K562 (cell line): ENCODE results near the gene SLC32A1. TPM values are rescaled to one million over a fixed set of nuclear protein-coding genes. Genes with fewer than 3 reads are reported as not detected.

Experiments
- ATF7 ChIP-seq: fragments of 450-650 bp; IDR thresholded peaks from 2 replicates; pipeline ENCODE4 v1.7.1; 2014; ENCODE audit warnings: mild to moderate bottlenecking, moderate library complexity
- CHD2 ChIP-seq: IDR thresholded peaks from 2 replicates; pipeline ENCODE4 v1.6.1; 2011; ENCODE audit warnings: low read depth, low read length
- JUNB ChIP-seq: fragments of 450-650 bp; formaldehyde crosslinking; conservative IDR thresholded peaks from 2 replicates; pipeline ENCODE4 v1.4.0; 2020; ENCODE audit warnings: mild to moderate bottlenecking
- LARP7 ChIP-seq: fragments of 450-650 bp; IDR thresholded peaks from 2 replicates; pipeline ENCODE4 v1.6.1; 2016
- NFIX ChIP-seq: fragments of 250-450 bp; sonication (Bioruptor Pico); IDR thresholded peaks from 2 replicates; pipeline ENCODE4 v1.4.0; 2020; ENCODE audit warnings: low read depth, mild to moderate bottlenecking, moderate library complexity
- NR4A1 ChIP-seq, 2 experiments: fragments of 250-450 bp in 1 of 2; fragments of 450-650 bp in 1 of 2; sonication (Bioruptor Pico) in 1 of 2; IDR thresholded peaks; 2 replicates each; pipeline versions ENCODE4 v1.4.0 to v1.6.1; 2016 to 2020; ENCODE audit warnings: mild to moderate bottlenecking in 2 of 2, missing compliant biosample characterization in 1 of 2, missing genetic modification characterization in 1 of 2, moderate library complexity in 1 of 2
- POLR2A ChIP-seq: fragments of 450-650 bp; conservative IDR thresholded peaks from 2 replicates; pipeline ENCODE4 v1.6.1; 2016
- POU5F1 ChIP-seq: fragments of 150-350 bp; IDR thresholded peaks from 2 replicates; pipeline ENCODE4 v1.6.1; 2014; ENCODE audit warnings: borderline replicate concordance, low read length, low read depth, mild to moderate bottlenecking; ENCODE audit not compliant: partially characterized antibody
- RBM14 ChIP-seq: fragments of 200-400 bp; formaldehyde crosslinking; IDR thresholded peaks from 2 replicates; pipeline ENCODE4 v1.6.1; 2018; ENCODE audit warnings: low read depth, mild to moderate bottlenecking, low read length, moderate library complexity, borderline replicate concordance; ENCODE audit not compliant: insufficient read depth
- SIX5 ChIP-seq, 2 experiments: IDR thresholded peaks; 2 replicates each; pipeline ENCODE4 v1.6.1; 2011; ENCODE audit warnings: low read length in 2 of 2, borderline replicate concordance in 1 of 2, low read depth in 1 of 2, mild to moderate bottlenecking in 1 of 2, moderate library complexity in 1 of 2; ENCODE audit not compliant: insufficient read depth in 1 of 2
- SPI1 ChIP-seq: IDR thresholded peaks from 2 replicates; pipeline ENCODE4 v1.6.1; 2011; ENCODE audit warnings: low read depth, low read length, control low read depth, borderline replicate concordance
- TAL1 ChIP-seq: fragments of 450-650 bp; IDR thresholded peaks from 2 replicates; pipeline ENCODE4 v1.6.1; 2016; ENCODE audit warnings: mild to moderate bottlenecking
- TFAM ChIP-seq: fragments of 250-450 bp; sonication (Bioruptor Pico); conservative IDR thresholded peaks from 2 replicates; pipeline ENCODE4 v1.5.0; 2021; ENCODE audit warnings: mild to moderate bottlenecking, moderate library complexity
- ZNF124 ChIP-seq: sonication (generic); formaldehyde crosslinking; IDR thresholded peaks from 2 replicates; pipeline ENCODE4 v1.8.1; 2022; ENCODE audit warnings: missing genetic modification reagents
- ZNF140 ChIP-seq: fragments of 250-450 bp; sonication (Bioruptor Pico); IDR thresholded peaks from 2 replicates; pipeline ENCODE4 v1.8.0; 2021; ENCODE audit warnings: moderate library complexity, mild to moderate bottlenecking, inconsistent platforms
- ZNF212 ChIP-seq: fragments of 450-650 bp; formaldehyde crosslinking; IDR thresholded peaks from 2 replicates; pipeline ENCODE4 v1.4.0; 2020; ENCODE audit warnings: mild to moderate bottlenecking
- ZNF274 ChIP-seq: IDR thresholded peaks from 2 replicates; pipeline ENCODE4 v1.6.1; 2011; ENCODE audit warnings: low read depth, mild to moderate bottlenecking, low read length, moderate library complexity, borderline replicate concordance
- ZNF311 ChIP-seq: fragments of 250-450 bp; sonication (Bioruptor Pico); IDR thresholded peaks from 2 replicates; pipeline ENCODE4 v1.4.0; 2020; ENCODE audit warnings: mild to moderate bottlenecking, moderate library complexity
- ZNF436 ChIP-seq: fragments of 250-450, 450-650 bp; sonication (Bioruptor Pico); formaldehyde crosslinking; IDR thresholded peaks from 2 replicates; pipeline ENCODE4 v1.7.0; 2020; ENCODE audit warnings: mild to moderate bottlenecking
- polyA plus RNA-seq, 8 experiments: library from polyadenylated mRNA; depleted of rRNA in 4 of 8; stranded (reverse) in 5 of 8; unstranded in 3 of 8; fragments of >200 nt; fragmentation: Nextera tagmentation in 2 of 8; fragmentation: Illumina TruSeq in 1 of 8; extraction: Ambion mirVana in 2 of 8; extraction: Trizol in 1 of 8; gene quantifications; 2 replicates each; pipeline versions ENCODE4 v1.2.1 to v1.2.3, GENCODE V29; 2011 to 2014; ENCODE audit warnings: inconsistent platforms in 1 of 8, missing spikeins in 1 of 8
- total RNA-seq, 7 experiments: library from RNA; depleted of rRNA in 6 of 7; stranded (reverse); fragments of >200 nt in 6 of 7; fragmentation: Illumina TruSeq in 2 of 7; extraction: Trizol in 2 of 7; gene quantifications; 2 replicates each; pipeline versions ENCODE4 v1.2.1 to v1.2.3, GENCODE V29; 2011 to 2021; ENCODE audit warnings: low replicate concordance in 1 of 7
- TF ChIP-seq, protein P1 (sequence below), 3 experiments: fragments of 200-800 bp in 1 of 3; fragments of 250-450 bp in 1 of 3; fragments of 450-650 bp in 1 of 3; sonication (Bioruptor Pico) in 1 of 3; sonication (Bioruptor generic) in 1 of 3; formaldehyde crosslinking in 1 of 3; IDR thresholded peaks; 2 replicates each; pipeline versions ENCODE4 v1.6.1 to v1.8.0; 2016 to 2022; ENCODE audit warnings: mild to moderate bottlenecking in 2 of 3, missing genetic modification characterization in 2 of 3, missing compliant biosample characterization in 1 of 3, moderate library complexity in 1 of 3
- TF ChIP-seq, protein P2 (sequence below), 2 experiments: fragments of 250-450 bp in 1 of 2; fragments of 450-650 bp in 1 of 2; sonication (Bioruptor Pico) in 1 of 2; IDR thresholded peaks; 2 replicates each; pipeline versions ENCODE4 v1.6.1 to v1.8.0; 2016 to 2021; ENCODE audit warnings: mild to moderate bottlenecking in 2 of 2, moderate library complexity in 2 of 2, missing compliant biosample characterization in 1 of 2, missing genetic modification characterization in 1 of 2

The SLC32A1 gene
- total and polyA plus RNA-seq, 9 of the 15 experiments (the other 6 are each of a cell fraction or from before 2014, with no cell fraction given) = not detected

DNA sequence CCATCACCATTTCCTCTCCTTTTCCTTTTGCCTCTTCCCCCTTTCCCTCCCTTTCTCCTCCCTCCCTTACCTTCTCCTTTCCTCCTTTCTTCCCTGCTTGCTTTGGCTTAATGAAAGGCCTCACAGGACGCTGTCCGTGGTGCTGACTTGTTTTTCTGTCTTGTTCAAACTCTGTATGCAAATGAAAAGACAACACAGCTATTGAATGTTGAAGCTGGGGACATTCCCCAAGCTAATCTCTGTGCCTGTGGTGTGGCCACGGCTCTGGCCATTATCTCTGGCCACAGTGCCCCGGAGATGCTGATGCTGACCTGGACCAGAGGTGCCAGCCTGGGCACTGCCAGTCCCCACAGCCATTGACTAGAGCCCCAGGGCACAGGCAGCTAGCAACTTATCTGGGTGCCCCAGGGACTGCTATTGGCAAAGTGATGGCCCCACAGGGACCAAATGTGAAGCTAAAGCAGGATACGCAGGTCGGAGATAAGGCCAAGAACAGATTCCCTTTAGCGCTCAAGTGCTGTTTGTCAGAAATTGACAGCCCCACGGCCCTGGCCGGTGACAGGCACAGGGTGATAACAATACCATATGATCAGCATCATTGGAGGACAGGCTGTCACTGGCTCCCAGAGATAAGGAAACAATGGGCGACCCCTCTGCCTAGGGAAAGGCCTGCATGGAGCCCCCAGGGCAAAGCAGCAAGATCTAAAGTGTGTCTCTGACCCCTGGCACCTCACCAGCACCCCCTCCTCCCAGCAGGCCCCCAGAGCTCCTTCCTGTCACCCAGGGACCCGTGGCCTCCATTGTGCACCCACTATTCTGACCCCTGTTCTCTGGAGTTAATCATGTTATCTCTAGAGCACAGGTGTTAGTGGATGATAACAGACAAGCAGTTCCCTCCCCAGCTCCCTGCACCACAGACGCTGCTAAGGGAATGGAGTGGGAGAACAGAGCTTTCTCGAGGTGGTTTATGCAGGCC lies 31.6 kb upstream of the SLC32A1 start (continued):
- TF ChIP-seq CHD2 (no peak), ZNF140 (CRISPR knock-in tag) (no peak), LARP7 (no peak), NR4A1 (CRISPR knock-in tag; IDR thresholded peaks at IDR 0.05) (no peak), NR4A1 (tag; IDR thresholded peaks at IDR 0.05) (peak; percentile 92), ZNF436 (CRISPR knock-in tag) (no peak), ATF7 (0 out of 2 replicates have a peak, but pooled peaks have one; percentile 13), TFAM (CRISPR knock-in tag) (no peak), SPI1 (peak; percentile 49; the same call in 1 of the 2 replicates), RBM14 (no peak), JUNB (CRISPR knock-in tag) (no peak), ZNF212 (CRISPR knock-in tag) (no peak), TAL1 (peak; percentile 96), NFIX (CRISPR knock-in tag) (no peak), ZNF311 (CRISPR knock-in tag) (peak; percentile 49; the same call in 1 of the 2 replicates), ZNF274 (peak; percentile 68), ZNF124 (CRISPR knock-in tag) (no peak), POU5F1 (no peak), POLR2A (no peak), SIX5 (IDR thresholded peaks at IDR 0.05; ENCODE audit: borderline replicate concordance in 1 of 2, insufficient read depth in 1 of 2, low read depth in 1 of 2, low read length in 2 of 2) (no peak)
- TF ChIP-seq, protein P1, sequence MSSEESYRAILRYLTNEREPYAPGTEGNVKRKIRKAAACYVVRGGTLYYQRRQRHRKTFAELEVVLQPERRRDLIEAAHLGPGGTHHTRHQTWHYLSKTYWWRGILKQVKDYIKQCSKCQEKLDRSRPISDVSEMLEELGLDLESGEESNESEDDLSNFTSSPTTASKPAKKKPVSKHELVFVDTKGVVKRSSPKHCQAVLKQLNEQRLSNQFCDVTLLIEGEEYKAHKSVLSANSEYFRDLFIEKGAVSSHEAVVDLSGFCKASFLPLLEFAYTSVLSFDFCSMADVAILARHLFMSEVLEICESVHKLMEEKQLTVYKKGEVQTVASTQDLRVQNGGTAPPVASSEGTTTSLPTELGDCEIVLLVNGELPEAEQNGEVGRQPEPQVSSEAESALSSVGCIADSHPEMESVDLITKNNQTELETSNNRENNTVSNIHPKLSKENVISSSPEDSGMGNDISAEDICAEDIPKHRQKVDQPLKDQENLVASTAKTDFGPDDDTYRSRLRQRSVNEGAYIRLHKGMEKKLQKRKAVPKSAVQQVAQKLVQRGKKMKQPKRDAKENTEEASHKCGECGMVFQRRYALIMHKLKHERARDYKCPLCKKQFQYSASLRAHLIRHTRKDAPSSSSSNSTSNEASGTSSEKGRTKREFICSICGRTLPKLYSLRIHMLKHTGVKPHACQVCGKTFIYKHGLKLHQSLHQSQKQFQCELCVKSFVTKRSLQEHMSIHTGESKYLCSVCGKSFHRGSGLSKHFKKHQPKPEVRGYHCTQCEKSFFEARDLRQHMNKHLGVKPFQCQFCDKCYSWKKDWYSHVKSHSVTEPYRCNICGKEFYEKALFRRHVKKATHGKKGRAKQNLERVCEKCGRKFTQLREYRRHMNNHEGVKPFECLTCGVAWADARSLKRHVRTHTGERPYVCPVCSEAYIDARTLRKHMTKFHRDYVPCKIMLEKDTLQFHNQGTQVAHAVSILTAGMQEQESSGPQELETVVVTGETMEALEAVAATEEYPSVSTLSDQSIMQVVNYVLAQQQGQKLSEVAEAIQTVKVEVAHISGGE (CRISPR knock-in tag; IDR thresholded peaks at IDR 0.05) = peak in 1 of 3 experiments; percentile 72; a peak in 1 of 6 replicates
- TF ChIP-seq, protein P2, sequence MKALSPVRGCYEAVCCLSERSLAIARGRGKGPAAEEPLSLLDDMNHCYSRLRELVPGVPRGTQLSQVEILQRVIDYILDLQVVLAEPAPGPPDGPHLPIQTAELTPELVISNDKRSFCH (CRISPR knock-in tag; IDR thresholded peaks at IDR 0.05) = no peak
- TF ChIP-seq, protein P2 (tag; IDR thresholded peaks at IDR 0.05) = peak; percentile 87
